Coronary artery (tissue), 2 donors: Measurements from ENCODE around the gene NMNAT1.
A peak's percentile ranks its signal among the peaks of the same experiment; 100 is the strongest.

Experiments used
- DNase-seq: peaks from one replicate; pipeline ENCODE4 v3.0.0-alpha.2; 2017; ENCODE audit warnings: low spot score
- H3K27ac ChIP-seq, 2 donors: fragments of 200-600 bp; sonication (generic); one replicate each; pipeline ENCODE4 v1.5.1; 2016 to 2019
- H3K4me3 ChIP-seq: fragments of 200-600 bp; sonication (generic); 2 replicates; pipeline ENCODE4 v1.5.1; 2016; ENCODE audit warnings: mild to moderate bottlenecking, moderate library complexity
- CTCF ChIP-seq: fragments of 200-600 bp; sonication (generic); IDR thresholded peaks from one replicate; pipeline ENCODE4 v1.5.1; 2019; ENCODE audit warnings: antibody characterized with exemption

NMNAT1 gene

GRCh38 chr1:9904596-9904995 is 38.7 kb upstream of the NMNAT1 start:
- Histone ChIP-seq H3K27ac (no peak overlapping the region), H3K4me3 (no peak overlapping the region)
- DNase-seq = no peak
- TF ChIP-seq CTCF = no peak

GRCh38 chr1:9905010-9905409 is 38.3 kb upstream of the NMNAT1 start:
- no peak for DNase-seq
- H3K27ac ChIP-seq = no peak overlapping the region
- H3K4me3 ChIP-seq = no peak overlapping the region
- TF ChIP-seq CTCF = no peak

GRCh38 chr1:9906466-9906865 is 36.8 kb upstream of the NMNAT1 start:
- TF ChIP-seq CTCF = no peak
- no peak for DNase-seq

GRCh38 chr1:9907441-9907840 is 35.8 kb upstream of the NMNAT1 start:
- no peak for TF ChIP-seq CTCF
- no peak overlapping the region for H3K4me3 ChIP-seq
- H3K27ac ChIP-seq = no peak overlapping the region
- DNase-seq = no peak

More at GRCh38 chr1:9906466-9906865, 36.8 kb upstream of the NMNAT1 start:
- Histone ChIP-seq H3K27ac (no peak overlapping the region), H3K4me3 (no peak overlapping the region)

GRCh38 chr1:9908871-9909233 is 34.4 kb upstream of the NMNAT1 start:
- Histone ChIP-seq H3K4me3 (peak overlapping the region; percentile 84), H3K27ac (no peak overlapping the region)
- no peak for DNase-seq
- no peak for TF ChIP-seq CTCF

- no peak for TF ChIP-seq CTCF
- DNase-seq = no peak
- Histone ChIP-seq H3K27ac (peak overlapping the region in 1 of 2 donors; percentile 87), H3K4me3 (peak overlapping the region; percentile 84)
Measured at GRCh38 chr1:9909234-9910046, 33.8 kb upstream of the NMNAT1 start.

- TF ChIP-seq CTCF = no peak
- Histone ChIP-seq H3K27ac (peak within 1 kb of the TSS; percentile 85 to 96), H3K4me3 (peak within 1 kb of the TSS; percentile 84)
- no peak for DNase-seq
Measured at GRCh38 chr1:9910076-9910422, 33.2 kb upstream of the NMNAT1 start, which contains the start of gene CTNNBIP1. CTNNBIP1 (minus strand) TSS chr1:9910269; CDS start chr1:9872064, 38,205 bp downstream.
